GM10248 (cell line): ENCODE data around the gene PPP1CC.
"Not testable (repeated sequence)": the region's sequence is repeated elsewhere in the genome, so short reads cannot be mapped to it uniquely, and the experiment has no call there.

Experiments used
- CTCF ChIA-PET: fragments of 300-600 bp; sonication (Branson Sonifier 250); formaldehyde crosslinking; extraction: SDS; loops from one replicate; lab custom pipeline; 2021; ENCODE audit warnings: antibody characterized with exemption; lab: Yijun Ruan, JAX
- POLR2A ChIA-PET: fragments of 350-650 bp; sonication (Branson Sonifier 250); formaldehyde crosslinking; extraction: SDS; loops from one replicate; lab custom pipeline; 2020; ENCODE audit warnings: antibody characterized with exemption; lab: Yijun Ruan, JAX
- DNase-seq: peaks from one replicate; pipeline ENCODE4 v3.0.0; 2012; ENCODE audit errors: extremely low spot score
- CTCF ChIP-seq: IDR thresholded peaks from 2 replicates; pipeline ENCODE4 v1.5.1; 2012; ENCODE audit warnings: mild to moderate bottlenecking, low read depth; ENCODE audit errors: extremely low read depth, missing control alignments, control extremely low read depth

PPP1CC gene

GRCh38 chr12:110739894-110740293 is 2.8 kb downstream of the PPP1CC start:
- no peak for TF ChIP-seq CTCF
- DNase-seq: peak; percentile 37
- POLR2A ChIA-PET: interaction anchor here (0.6 kb wide), 1 partner anchor 126 kb away, joined by 6 read pairs; no protein-coding TSS in a partner anchor
- CTCF ChIA-PET: interaction anchor here (1.0 to 1.3 kb wide), 3 partner anchors 8 to 148 kb away, joined by 3 read pairs; no protein-coding TSS in a partner anchor

GRCh38 chr12:110739488-110739887 is 3.2 kb downstream of the PPP1CC start:
- ChIA-PET CTCF (interaction anchor here (1.0 to 1.3 kb wide), 3 partner anchors 8 to 149 kb away, joined by 3 read pairs; no protein-coding TSS in a partner anchor), POLR2A (interaction anchor here (0.6 kb wide), 1 partner anchor 126 kb away, joined by 6 read pairs; no protein-coding TSS in a partner anchor)
- TF ChIP-seq CTCF: no peak
- no peak for DNase-seq

DNA sequence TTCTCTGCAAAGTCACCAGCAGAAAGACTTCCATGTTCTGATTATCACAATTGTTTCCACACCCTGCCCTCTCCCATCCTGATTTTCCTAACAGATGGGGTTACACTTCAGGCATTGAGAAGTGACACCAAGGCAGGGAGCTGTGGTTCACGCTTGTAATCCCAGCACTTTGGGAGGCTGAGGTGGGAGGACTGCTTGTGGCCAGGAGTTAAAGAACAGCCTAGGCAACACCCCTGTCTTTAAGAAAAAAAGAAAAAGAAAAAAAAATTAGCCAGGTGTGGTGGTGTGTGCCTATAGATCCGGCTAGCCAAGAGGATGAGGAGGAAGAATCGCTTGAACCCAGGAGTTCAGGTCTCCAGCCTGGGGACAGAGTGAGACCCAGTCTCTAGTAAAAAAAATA is 5.2 kb downstream of the PPP1CC start:
- POLR2A ChIA-PET: interaction anchor here (0.6 kb wide), 1 partner anchor 132 kb away, joined by 4 read pairs; no protein-coding TSS in a partner anchor
- CTCF ChIA-PET: interaction anchor here (1.2 to 1.9 kb wide), 5 partner anchors 8 to 287 kb away, joined by 3 to 6 read pairs (median 4); partner anchors contain the start of gene ARPC3
- DNase-seq: no peak
- no peak for TF ChIP-seq CTCF

DNA sequence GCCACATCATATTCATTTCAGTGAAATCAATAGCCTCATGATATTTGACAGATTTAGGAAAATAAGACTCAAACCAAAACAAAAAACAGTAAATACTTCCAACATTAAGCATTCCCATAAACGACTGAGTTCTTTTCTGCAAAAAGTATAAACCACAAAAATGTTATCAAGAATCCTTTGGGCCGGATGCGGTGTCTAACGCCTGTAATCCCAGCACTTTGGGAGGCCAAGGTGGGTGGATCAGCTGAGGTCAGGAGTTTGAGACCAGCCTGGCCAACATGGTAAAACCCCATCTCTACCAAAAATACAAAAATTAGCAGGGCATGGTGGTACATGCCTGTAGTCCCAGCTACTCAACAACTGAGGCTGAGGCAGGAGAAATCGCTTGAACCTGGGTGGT is 5.7 kb downstream of the PPP1CC start:
- POLR2A ChIA-PET, DNase-seq: not testable (repeated sequence)
- CTCF ChIA-PET: interaction anchor here (1.4 to 1.9 kb wide), 3 partner anchors 8 to 287 kb away, joined by 4 to 6 read pairs (median 4); partner anchors contain the start of gene ARPC3

GRCh38 chr12:110733900-110734299 is 8.8 kb downstream of the PPP1CC start:
- TF ChIP-seq CTCF: no peak
- POLR2A ChIA-PET: no interaction called here
- CTCF ChIA-PET: interaction anchor here (0.9 to 1.6 kb wide), 3 partner anchors 11 to 37 kb away, joined by 3 to 4 read pairs (median 3); no protein-coding TSS in a partner anchor
- no peak for DNase-seq

GRCh38 chr12:110733089-110733715 is 9.5 kb downstream of the PPP1CC start:
- ChIA-PET CTCF (interaction anchor here (0.9 kb wide), 1 partner anchor 36 kb away, joined by 3 read pairs; no protein-coding TSS in a partner anchor), POLR2A (no interaction called here)
- TF ChIP-seq CTCF: no peak
- no peak for DNase-seq

- TF ChIP-seq CTCF: no peak
- CTCF ChIA-PET: no interaction called here
- no peak for DNase-seq
- POLR2A ChIA-PET: no interaction called here
These were observed 10.1 kb downstream of the PPP1CC start for GRCh38 chr12:110732572-110732971.
